K562 (cell line): ENCODE data around the gene CRABP2. TPM values are rescaled to one million over a fixed set of nuclear protein-coding genes. Genes with fewer than 3 reads are reported as not detected.
A peak's percentile ranks its signal among the peaks of the same experiment; 100 is the strongest.

ENCODE experiments used
- ATF3 ChIP-seq, 2 experiments: fragments of 450-650 bp in 1 of 2; sonication (generic) in 1 of 2; formaldehyde crosslinking in 1 of 2; IDR thresholded peaks in 1 of 2; conservative IDR thresholded peaks in 1 of 2; 2 replicates each; pipeline versions ENCODE4 v1.6.1 to v1.8.1; 2016 to 2023; ENCODE audit warnings: mild to moderate bottlenecking in 2 of 2, moderate library complexity in 2 of 2, inconsistent platforms in 1 of 2, missing genetic modification reagents in 1 of 2
- BCL6 ChIP-seq: fragments of 250-450 bp; sonication (Bioruptor Pico); IDR thresholded peaks from 2 replicates; pipeline ENCODE4 v1.4.0; 2020
- DIDO1 ChIP-seq: fragments of 450-650 bp; IDR thresholded peaks from 2 replicates; pipeline ENCODE4 v1.6.1; 2016; ENCODE audit warnings: low read depth, missing biosample characterization, missing genetic modification characterization
- HMGN3 ChIP-seq: IDR thresholded peaks from 2 replicates; pipeline ENCODE4 v1.6.1; 2011; ENCODE audit warnings: borderline replicate concordance, low read depth, mild to moderate bottlenecking, mixed read lengths, low read length; ENCODE audit not compliant: insufficient read length; ENCODE audit errors: extremely low read depth
- MAX ChIP-seq: sonication (generic); formaldehyde crosslinking; IDR thresholded peaks from 2 replicates; pipeline ENCODE4 v1.9.0; 2022; ENCODE audit warnings: mild to moderate bottlenecking, missing genetic modification reagents
- MBD2 ChIP-seq: sonication (generic); IDR thresholded peaks from 2 replicates; pipeline ENCODE4 v1.6.1; 2016; ENCODE audit warnings: low read depth, borderline replicate concordance
- NONO ChIP-seq, 2 experiments: fragments of 200-400 bp in 1 of 2; fragments of 450-650 bp in 1 of 2; formaldehyde crosslinking in 1 of 2; IDR thresholded peaks; 2 replicates each; pipeline ENCODE4 v1.6.1; 2017; ENCODE audit warnings: low read depth in 2 of 2, mild to moderate bottlenecking in 2 of 2, moderate library complexity in 2 of 2, low read length in 1 of 2
- POLR2H ChIP-seq: IDR thresholded peaks from 2 replicates; pipeline ENCODE4 v1.6.1; 2016; ENCODE audit warnings: missing genetic modification characterization, low read depth, mild to moderate bottlenecking, control low read depth, missing compliant biosample characterization, moderate library complexity
- PTRF ChIP-seq: fragments of 450-650 bp; IDR thresholded peaks from 2 replicates; pipeline ENCODE4 v1.6.1; 2016; ENCODE audit warnings: mild to moderate bottlenecking, missing genetic modification characterization, missing compliant biosample characterization
- RAD51 ChIP-seq: fragments of 450-650 bp; IDR thresholded peaks from 2 replicates; pipeline ENCODE4 v1.7.1; 2016; ENCODE audit warnings: low read depth, mild to moderate bottlenecking, borderline replicate concordance
- RBBP5 ChIP-seq: fragments of 200-600 bp; sonication (generic); IDR thresholded peaks from 2 replicates; pipeline ENCODE4 v1.6.1; 2012; ENCODE audit warnings: borderline replicate concordance, mild to moderate bottlenecking, low read length, control low read depth, inconsistent platforms; ENCODE audit not compliant: insufficient read depth, poor library complexity, severe bottlenecking
- RBM34 ChIP-seq: fragments of 200-400 bp; formaldehyde crosslinking; IDR thresholded peaks from 2 replicates; pipeline ENCODE4 v1.6.1; 2018; ENCODE audit warnings: low read length, borderline replicate concordance; ENCODE audit not compliant: insufficient read depth
- RBM39 ChIP-seq: fragments of 200-400 bp; formaldehyde crosslinking; optimal IDR thresholded peaks from 2 replicates; pipeline ENCODE3; 2018; ENCODE audit warnings: low read depth, low read length
- SMAD3 ChIP-seq: fragments of 450-650 bp; formaldehyde crosslinking; conservative IDR thresholded peaks from 2 replicates; pipeline ENCODE4 v1.4.0; 2020; ENCODE audit warnings: mild to moderate bottlenecking
- SMARCA5 ChIP-seq: fragments of 450-650 bp; IDR thresholded peaks from 2 replicates; pipeline ENCODE4 v1.6.1; 2016
- SMARCC2 ChIP-seq: fragments of 450-650 bp; IDR thresholded peaks from 2 replicates; pipeline ENCODE4 v1.6.1; 2017; ENCODE audit warnings: antibody characterized with exemption, moderate library complexity, mild to moderate bottlenecking, low read depth
- SOX6 ChIP-seq: fragments of 450-650 bp; IDR thresholded peaks from 2 replicates; pipeline ENCODE4 v1.6.1; 2014; ENCODE audit warnings: mild to moderate bottlenecking
- STAT5A ChIP-seq: IDR thresholded peaks from 2 replicates; pipeline ENCODE4 v1.6.1; 2012; ENCODE audit warnings: low read length, inconsistent platforms, borderline replicate concordance
- TFE3 ChIP-seq: fragments of 450-650 bp; formaldehyde crosslinking; IDR thresholded peaks from 2 replicates; pipeline ENCODE4 v1.4.0; 2020; ENCODE audit warnings: mild to moderate bottlenecking, mixed read lengths
- USF2 ChIP-seq: sonication (generic); formaldehyde crosslinking; IDR thresholded peaks from 2 replicates; pipeline ENCODE4 v1.5.0; 2020; ENCODE audit warnings: missing genetic modification reagents
- ZEB2 ChIP-seq: fragments of 450-650 bp; IDR thresholded peaks from 2 replicates; pipeline ENCODE4 v1.6.1; 2016
- ZNF175 ChIP-seq: fragments of 200-800 bp; sonication (Bioruptor generic); IDR thresholded peaks from 2 replicates; pipeline ENCODE4 v1.6.1; 2016; ENCODE audit warnings: low read depth, mild to moderate bottlenecking, missing genetic modification characterization, missing compliant biosample characterization
- ZNF263 ChIP-seq: sonication (generic); formaldehyde crosslinking; IDR thresholded peaks from 2 replicates; pipeline ENCODE4 v1.8.0; 2022; ENCODE audit warnings: mild to moderate bottlenecking, missing genetic modification reagents, borderline replicate concordance
- polyA plus RNA-seq, 8 experiments: library from polyadenylated mRNA; depleted of rRNA in 4 of 8; stranded (reverse) in 5 of 8; unstranded in 3 of 8; fragments of >200 nt; fragmentation: Nextera tagmentation in 2 of 8; fragmentation: Illumina TruSeq in 1 of 8; extraction: Ambion mirVana in 2 of 8; extraction: Trizol in 1 of 8; gene quantifications; 2 replicates each; pipeline versions ENCODE4 v1.2.1 to v1.2.3, GENCODE V29; 2011 to 2014; ENCODE audit warnings: inconsistent platforms in 1 of 8, missing spikeins in 1 of 8
- total RNA-seq, 7 experiments: library from RNA; depleted of rRNA in 6 of 7; stranded (reverse); fragments of >200 nt in 6 of 7; fragmentation: Illumina TruSeq in 2 of 7; extraction: Trizol in 2 of 7; gene quantifications; 2 replicates each; pipeline versions ENCODE4 v1.2.1 to v1.2.3, GENCODE V29; 2011 to 2021; ENCODE audit warnings: low replicate concordance in 1 of 7

Gene CRABP2
- total and polyA plus RNA-seq, 9 of the 15 experiments (the other 6 are each of a cell fraction or from before 2014, with no cell fraction given) = 0.30 to 2.5 (median 0.82) TPM

DNA sequence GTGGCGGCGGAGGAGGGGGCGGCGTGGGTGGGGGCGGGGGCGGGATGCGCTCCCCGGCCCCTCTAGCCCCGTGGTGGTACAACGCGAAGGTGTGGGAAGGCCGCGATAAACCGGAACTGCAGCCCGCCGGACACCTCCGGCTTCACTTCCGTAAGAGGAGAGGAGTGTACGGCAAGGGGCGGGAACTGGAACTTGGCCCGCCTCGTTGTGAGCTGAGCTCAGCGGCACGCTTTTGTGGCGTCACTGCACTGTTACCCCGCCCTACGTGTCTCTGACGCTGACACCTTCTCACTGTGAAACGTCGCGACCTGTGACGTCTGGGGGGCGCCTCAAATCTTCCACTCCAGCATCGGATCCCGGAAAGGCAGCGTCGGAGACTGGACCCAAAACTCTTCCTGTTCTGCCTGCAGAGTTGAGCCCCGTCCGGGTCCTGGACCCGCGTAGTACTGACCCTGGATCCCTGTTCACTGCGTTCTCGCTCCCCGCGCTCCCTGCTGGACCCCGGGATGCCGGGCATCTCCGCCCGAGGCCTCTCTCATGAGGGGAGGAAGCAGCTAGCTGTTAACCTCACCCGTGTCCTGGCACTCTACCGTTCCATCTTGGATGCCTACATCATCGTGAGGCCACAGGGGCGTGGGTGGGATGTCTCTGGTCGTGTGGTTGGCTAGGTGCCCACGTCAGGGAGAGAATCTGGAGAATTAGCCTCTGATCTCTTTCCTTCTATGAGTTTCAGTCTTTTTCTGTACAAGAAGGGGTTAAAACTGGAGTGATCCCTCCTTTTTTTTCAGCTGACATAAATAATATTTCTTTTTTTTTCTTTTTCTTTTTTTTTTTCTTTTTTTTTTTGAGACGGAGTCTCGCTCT, 23.4 kb upstream of the CRABP2 start, which contains the start of gene ISG20L2 (continued):
- TF ChIP-seq ATF3 (IDR thresholded peaks at IDR 0.05) = peak; percentile 67
- TF ChIP-seq ATF3 (CRISPR knock-in tag; conservative IDR thresholded peaks at IDR 0.05) = peak; percentile 62; the same call in 1 of the 2 replicates
- TF ChIP-seq PTRF (tag) = no peak
- no peak for TF ChIP-seq USF2
- TF ChIP-seq SOX6 = peak; percentile 22; the same call in 1 of the 2 replicates
- TF ChIP-seq STAT5A = no peak
- TF ChIP-seq MAX (CRISPR knock-in tag) = peak; percentile 42; the same call in 1 of the 2 replicates
- TF ChIP-seq SMARCC2 = no peak
- no peak for TF ChIP-seq ZNF263
- TF ChIP-seq NONO (IDR thresholded peaks at IDR 0.05; ENCODE audit: low read depth in 2 of 2, low read length in 1 of 2) = no peak
- no peak for TF ChIP-seq MBD2
- TF ChIP-seq RBBP5 = peak; percentile 60
- no peak for TF ChIP-seq RBM34
- no peak for TF ChIP-seq HMGN3
- TF ChIP-seq SMARCA5 = 0 out of 2 replicates have a peak, but pooled peaks have one; percentile 37
- no peak for TF ChIP-seq ZNF175 (CRISPR knock-in tag)
- no peak for TF ChIP-seq BCL6
- peak; percentile 91 for TF ChIP-seq POLR2H (tag)
- no peak for TF ChIP-seq RBM39
- TF ChIP-seq SMAD3 (CRISPR knock-in tag) = no peak
- TF ChIP-seq ZEB2 = no peak; the same call in 1 of the 2 replicates
- TF ChIP-seq DIDO1 (tag) = peak; percentile 49; the same call in 1 of the 2 replicates
- no peak for TF ChIP-seq TFE3 (CRISPR knock-in tag)
- TF ChIP-seq RAD51 = no peak
